GM10847 (cell line): Measurements from ENCODE around the gene ADGRG3.

Experiments
- POLR2A ChIP-seq: IDR thresholded peaks from 2 replicates; pipeline ENCODE4 v1.6.1; 2011; ENCODE audit not compliant: insufficient read length; ENCODE audit errors: extremely low read depth

ADGRG3 gene

DNA sequence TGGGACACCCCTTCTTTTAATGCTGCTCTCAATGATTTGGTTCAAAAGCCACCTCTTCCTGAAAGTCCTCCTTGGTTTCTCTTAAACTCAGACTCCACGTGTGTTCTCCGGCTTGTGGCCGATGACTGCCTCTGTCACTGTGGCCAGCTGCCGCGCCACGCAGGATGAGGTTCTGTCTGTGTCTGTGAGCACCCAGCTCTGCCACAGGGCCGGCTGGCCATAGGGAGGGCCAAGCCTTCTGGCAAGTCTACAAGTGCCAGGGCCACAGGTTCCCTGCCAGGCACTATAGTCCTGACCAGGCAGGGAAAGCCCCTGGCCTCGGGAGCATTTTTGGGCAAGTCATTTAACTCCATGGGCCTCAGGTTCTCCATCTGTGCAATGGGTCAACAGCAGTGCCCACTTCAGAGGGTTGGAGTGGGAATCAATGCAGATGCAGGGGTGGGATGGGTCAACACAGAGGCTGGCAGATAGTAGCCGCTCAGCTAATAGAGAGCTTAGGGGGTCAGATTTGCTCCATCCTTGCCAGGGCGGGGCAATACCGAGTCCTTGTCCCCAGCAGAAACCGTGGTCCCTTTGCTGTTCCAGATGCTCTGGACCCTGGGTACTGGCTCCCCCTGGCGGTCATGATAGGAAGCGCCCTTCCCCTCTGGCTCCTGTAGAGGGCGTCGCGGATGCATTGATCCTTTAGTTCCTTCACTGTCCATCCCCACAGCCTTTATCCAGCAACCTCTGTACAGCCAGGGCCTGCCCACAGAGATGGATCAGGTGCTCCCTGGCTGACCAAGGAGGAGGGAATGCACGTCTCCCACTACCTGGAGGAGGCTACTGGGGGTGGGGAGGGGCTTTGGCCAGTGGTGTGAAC, 19.3 kb upstream of the ADGRG3 start:
- TF ChIP-seq POLR2A, result no peak

DNA sequence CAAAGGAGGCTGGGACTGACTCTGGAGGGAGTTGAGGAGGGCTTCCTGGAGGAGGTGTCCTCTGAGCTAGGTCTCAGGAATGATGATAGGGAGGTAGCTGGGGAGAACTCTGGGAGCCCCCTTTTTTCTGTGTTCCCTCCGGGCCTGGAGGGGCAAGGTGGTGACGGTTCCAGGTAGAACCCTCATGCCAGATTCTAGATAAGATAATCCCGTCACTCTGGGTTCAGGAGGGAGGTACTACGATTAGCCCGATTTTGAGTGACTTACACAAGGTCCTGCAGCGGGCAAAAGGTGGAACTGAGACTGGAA, 18.7 kb upstream of the ADGRG3 start:
- no peak for TF ChIP-seq POLR2A

DNA sequence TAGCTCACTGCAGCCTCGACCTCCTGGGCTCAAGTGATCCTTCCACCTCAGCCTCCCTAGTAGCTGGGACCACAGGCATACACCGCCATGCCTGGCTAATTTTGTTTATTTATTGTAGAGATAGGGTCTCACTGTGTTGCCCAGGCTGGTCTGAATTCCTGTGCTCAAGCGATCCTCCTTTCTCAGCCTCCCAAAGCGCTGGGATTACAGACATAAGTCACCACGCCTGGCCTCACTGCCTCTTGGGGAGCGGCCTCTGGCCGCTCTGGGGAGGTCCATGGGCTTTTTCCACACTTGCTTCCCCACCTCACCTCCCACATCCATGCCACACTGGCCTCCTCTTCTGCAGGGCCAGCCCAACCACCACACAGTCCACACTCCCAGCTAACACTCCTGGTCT, 18.3 kb upstream of the ADGRG3 start:
- no peak for TF ChIP-seq POLR2A

DNA sequence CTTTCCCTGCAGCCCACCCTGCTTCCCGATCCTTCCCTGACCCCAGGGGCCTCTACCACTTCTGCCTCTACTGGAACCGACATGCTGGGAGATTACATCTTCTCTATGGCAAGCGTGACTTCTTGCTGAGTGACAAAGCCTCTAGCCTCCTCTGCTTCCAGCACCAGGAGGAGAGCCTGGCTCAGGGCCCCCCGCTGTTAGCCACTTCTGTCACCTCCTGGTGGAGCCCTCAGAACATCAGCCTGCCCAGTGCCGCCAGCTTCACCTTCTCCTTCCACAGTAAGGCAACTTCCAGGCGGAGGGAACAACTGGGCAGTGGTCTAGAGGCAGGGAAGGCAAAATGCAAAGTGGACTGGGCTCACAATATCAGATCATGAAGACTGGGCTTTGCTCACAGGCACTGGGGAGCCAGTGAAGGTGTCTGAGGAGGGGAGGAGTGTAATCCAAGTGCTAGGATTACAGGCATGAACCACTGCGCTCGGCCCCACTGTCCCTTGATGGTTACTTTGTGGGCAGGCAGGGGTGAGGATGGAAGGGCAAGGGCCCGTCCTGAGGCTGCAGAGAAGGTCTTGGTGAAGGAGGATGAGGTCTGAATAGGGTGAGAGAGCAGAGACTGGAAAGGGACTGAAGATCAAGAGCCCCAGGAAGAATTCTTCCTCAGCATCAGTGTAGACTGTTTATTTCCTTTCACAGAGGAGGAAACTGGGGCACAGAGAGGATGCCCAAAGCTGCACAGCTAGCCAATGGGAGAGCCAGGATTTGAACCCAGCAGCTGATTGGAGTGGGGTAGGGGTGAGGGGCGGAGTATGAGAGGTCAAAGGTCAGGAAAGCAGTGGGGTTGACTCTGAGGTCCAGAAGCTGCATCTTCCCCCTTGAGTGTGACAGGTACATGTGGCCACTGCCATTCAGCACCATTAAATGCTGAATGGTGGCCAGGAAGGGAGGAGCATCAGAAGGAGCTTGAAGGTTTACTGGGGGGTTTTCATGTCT, 16.5 kb upstream of the ADGRG3 start:
- TF ChIP-seq POLR2A, result no peak

DNA sequence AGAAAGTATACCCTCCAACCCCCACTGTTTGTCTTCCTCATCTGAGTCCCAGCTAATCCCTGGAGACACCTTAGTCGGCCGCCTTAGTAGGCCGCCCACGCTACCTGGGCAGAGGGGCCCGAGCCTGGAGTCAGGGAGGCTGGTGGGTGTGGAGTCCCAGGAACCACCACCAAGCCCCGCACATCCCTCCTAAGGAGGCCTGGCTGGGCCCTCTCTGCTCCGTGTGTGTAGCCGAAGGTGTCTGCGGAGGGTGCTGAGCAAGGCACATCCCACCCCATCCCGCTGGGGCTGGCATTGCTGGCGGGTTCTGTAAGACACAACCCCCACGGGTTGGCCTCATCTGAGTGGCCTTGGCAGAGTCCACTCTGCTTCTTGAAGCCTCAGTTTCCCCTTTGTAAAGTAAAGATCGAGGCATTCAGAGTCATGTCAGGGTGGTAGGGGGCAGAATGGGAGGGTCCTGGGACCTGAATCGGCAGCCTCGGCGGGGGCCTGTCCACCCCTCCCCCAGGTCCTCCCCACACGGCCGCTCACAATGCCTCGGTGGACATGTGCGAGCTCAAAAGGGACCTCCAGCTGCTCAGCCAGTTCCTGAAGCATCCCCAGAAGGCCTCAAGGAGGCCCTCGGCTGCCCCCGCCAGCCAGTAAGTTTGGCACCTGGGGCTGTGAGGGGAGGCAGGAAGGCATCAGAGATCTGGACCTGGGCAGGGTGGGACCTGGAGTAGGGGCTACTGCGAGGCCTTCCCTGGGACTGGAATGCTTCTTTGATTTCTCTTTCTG, 15.2 kb upstream of the ADGRG3 start:
- TF ChIP-seq POLR2A, result no peak

DNA sequence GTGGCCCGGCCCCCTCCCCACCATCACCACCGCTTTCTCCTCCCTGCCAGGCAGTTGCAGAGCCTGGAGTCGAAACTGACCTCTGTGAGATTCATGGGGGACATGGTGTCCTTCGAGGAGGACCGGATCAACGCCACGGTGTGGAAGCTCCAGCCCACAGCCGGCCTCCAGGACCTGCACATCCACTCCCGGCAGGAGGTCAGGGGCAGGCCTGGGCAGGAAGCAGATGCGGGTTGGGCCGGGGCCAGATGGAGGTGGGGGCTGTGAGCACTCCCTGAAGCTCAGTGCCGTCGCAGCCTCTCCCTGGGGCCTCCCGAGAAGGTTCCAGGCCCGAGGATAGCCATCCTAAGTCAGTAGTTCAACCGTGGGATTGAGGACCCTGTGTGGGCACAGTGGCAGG, 14.2 kb upstream of the ADGRG3 start:
- TF ChIP-seq POLR2A, result no peak

DNA sequence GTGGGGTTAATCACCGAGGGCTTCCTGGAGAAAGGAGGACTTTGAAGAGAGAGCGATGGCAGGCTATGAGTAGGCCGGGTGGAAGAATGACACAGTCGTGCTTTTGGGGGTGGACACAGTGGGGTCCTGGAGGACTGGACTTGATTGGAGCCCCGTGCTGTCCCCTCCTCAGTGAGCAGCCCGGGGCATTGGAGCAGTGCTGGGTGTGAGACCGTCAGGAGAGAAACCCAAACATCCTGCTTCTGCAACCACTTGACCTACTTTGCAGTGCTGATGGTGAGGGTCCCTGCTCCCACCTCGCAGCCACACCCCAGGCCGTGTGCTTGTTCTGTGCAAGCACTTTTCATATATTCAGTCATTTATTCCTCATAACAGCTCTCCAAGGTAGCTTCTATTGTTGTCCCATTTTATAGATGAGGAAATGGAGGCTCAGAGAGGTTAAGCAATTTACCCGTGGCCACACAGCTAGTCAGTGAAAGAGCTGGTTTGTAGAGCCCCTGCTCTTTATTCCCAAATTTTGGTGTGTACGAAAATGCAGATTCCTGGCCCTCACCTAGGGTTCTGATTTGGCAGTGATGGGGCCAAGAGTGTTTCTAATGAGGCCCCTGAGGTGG, 11.7 kb upstream of the ADGRG3 start:
- TF ChIP-seq POLR2A, result no peak

DNA sequence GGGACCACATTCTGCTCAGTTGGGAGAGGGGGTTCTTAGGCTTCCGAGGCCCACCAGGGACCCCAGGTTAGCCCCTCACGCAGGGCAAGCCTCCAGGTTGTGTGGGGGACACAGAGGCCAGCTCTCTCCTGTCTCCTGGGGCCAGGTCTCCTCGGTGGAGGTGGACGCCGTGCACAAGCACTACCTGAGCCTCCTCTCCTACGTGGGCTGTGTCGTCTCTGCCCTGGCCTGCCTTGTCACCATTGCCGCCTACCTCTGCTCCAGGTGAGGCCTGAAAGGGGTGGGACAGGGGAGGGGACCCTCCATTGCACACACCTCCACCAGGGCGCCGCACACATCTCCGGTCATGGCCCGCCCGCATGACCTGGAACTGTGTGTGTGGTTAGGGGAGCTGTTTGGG, 10.9 kb upstream of the ADGRG3 start:
- no peak for TF ChIP-seq POLR2A

DNA sequence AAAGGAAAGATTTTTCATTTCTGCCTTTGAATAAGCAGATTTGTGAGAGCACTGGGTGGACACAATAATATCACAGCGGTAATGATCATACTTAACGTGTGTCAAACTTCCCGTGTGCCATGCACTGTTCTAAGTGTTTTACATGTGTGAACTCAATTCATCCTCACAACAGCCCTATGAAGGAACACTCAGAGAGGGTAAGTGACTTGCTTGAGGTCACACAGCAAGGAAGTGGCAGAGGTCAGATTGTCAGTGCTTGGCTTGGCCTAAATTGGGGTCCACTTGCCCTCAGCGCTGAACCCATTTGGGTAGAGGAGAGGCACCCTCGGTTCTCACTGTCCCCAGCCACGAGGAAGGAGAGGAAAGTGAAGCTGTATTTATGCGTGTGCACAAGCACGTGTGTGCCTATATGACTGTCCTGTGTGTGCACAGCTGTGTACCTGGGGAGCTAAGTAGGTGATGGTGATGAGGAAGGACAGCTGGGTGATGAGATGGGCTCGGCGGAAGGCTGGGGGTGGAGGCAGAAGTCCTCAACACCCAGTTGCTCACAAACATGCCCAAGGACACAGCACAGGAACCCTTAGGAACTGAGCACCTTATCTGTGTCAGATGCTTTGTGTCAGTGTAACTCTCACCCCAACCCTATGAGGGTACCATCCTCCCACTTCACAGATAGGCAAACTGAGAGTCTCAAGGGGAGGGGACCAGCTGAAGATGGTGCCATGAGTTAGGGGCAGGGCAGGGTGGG, 9.8 kb upstream of the ADGRG3 start:
- TF ChIP-seq POLR2A, result no peak

DNA sequence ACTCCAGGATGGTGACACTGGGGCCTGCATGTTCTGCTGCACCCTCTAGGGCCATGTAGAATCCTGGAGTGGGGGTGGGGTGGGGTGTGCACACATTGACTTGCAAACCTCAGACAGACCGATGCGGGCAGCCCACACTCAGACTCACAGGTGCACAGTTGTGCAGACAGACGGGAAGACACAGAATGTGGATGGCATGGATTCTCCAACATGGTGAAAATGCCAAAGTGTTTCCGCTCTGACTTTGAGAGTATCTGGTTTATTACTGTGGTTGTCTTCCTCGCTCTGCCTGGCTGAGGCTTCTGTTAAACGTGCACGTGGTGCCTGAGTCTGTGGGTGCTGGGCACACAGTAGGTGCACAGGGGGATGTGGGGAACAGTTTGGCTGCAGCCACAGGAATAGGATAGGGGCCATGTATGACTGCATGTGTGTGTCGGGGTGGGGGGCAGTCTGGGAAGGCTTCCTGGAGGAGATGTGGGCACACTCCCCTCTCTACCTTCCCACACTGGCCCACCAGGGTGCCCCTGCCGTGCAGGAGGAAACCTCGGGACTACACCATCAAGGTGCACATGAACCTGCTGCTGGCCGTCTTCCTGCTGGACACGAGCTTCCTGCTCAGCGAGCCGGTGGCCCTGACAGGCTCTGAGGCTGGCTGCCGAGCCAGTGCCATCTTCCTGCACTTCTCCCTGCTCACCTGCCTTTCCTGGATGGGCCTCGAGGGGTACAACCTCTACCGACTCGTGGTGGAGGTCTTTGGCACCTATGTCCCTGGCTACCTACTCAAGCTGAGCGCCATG, 9.0 kb upstream of the ADGRG3 start:
- no peak for TF ChIP-seq POLR2A

DNA sequence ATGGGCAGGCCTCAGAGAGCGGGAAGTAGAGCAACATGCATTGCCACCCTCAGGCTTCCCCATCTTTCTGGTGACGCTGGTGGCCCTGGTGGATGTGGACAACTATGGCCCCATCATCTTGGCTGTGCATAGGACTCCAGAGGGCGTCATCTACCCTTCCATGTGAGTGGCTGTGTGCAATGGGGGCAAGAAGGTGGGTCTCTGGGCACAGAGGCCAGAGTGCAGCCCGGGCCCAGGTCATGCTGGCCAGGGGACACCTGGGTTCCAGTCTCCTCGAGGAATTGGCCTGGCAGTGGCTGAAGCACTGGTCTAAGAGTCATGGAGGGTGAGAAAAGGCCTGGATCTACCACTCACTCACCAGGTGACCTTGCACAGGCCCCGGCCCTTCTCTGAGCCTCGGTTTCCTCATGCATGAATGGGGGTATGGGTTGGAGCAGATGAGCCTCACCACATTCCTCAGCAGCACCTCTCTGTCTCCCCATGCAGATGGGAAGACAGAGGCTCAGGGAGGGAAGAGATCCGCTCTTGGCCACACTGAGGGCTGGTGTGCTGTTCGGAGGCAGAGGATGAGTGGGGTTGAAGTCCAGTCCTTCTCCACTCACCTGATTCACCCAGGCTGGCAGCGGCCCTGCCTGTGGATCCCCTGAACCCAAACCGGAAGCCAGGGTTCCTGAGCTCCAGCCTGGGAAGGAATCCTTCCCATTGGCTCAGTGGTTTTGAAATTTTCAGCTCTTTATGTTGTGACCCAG, 7.2 kb upstream of the ADGRG3 start:
- TF ChIP-seq POLR2A, result no peak

DNA sequence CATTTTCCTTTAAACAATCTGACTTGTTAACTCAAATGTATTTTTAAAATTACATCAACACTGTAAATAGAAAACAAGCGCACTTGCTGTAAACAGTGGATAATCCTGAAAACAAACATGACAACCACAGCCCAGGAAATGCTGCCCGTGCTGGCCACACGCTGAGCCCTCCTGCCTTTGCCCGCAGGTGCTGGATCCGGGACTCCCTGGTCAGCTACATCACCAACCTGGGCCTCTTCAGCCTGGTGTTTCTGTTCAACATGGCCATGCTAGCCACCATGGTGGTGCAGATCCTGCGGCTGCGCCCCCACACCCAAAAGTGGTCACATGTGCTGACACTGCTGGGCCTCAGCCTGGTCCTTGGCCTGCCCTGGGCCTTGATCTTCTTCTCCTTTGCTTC, 6.6 kb upstream of the ADGRG3 start:
- TF ChIP-seq POLR2A, result no peak
